Stimulated activated CD4-positive, alpha-beta T cell treated with anti-CD3 and anti-CD28 coated beads, TNF-alpha, amount 100 ng/mL, for 48 hours (primary cell): ENCODE data around the gene C11orf71.

ENCODE experiments used
- DNase-seq, 3 donors: peaks; one replicate each; pipeline ENCODE4 v3.0.0-alpha.2; 2020; ENCODE audit warnings: low read depth in 3 of 3

C11orf71 gene

GRCh38 chr11:114400216-114400914, at the start of gene C11orf71, which contains the start of gene RBM7:
TSS of gene C11orf71 (minus strand) at chr11:114400511. CDS start at chr11:114400331, 180 bp downstream.
TSS of gene RBM7 (plus strand) at chr11:114400666. CDS start at chr11:114400672, 6 bp downstream.
- peak; percentile 94 to 96 (median 96) for DNase-seq

DNA sequence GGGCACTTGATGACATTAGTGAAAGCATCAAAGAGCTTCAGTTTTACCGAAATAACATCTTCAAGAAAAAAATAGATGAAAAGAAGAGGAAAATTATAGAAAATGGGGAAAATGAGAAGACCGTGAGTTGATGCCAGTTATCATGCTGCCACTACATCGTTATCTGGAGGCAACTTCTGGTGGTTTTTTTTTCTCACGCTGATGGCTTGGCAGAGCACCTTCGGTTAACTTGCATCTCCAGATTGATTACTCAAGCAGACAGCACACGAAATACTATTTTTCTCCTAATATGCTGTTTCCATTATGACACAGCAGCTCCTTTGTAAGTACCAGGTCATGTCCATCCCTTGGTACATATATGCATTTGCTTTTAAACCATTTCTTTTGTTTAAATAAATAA, 49.5 kb upstream of the C11orf71 start:
- no peak for DNase-seq

GRCh38 chr11:114448749-114449482, 48.6 kb upstream of the C11orf71 start:
- no peak for DNase-seq

DNA sequence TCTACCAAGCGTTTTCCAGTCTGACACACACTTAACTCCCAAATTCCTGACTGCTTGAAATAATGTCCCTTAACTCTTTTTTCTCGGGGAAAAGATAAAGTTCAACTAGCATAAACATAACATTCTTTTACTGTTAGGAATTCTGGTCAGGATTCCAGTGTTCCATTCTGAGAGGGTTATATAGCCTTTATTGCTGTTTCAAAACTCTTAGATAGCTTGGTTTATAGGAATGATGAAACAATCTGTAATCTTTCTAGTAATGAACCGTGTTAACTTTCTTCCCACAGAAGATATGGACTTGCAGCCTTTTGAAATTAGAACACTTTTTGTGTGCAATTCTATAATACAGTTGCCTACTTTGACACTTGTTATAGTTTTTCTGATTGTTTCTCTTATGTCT, 47.6 kb upstream of the C11orf71 start:
- DNase-seq, result no peak

GRCh38 chr11:114447444-114447843, 47.1 kb upstream of the C11orf71 start:
- no peak for DNase-seq

GRCh38 chr11:114442536-114442935, 42.2 kb upstream of the C11orf71 start:
- no peak for DNase-seq

- DNase-seq, result no peak
These were observed 41.6 kb upstream of the C11orf71 start for GRCh38 chr11:114441921-114442320.

DNA sequence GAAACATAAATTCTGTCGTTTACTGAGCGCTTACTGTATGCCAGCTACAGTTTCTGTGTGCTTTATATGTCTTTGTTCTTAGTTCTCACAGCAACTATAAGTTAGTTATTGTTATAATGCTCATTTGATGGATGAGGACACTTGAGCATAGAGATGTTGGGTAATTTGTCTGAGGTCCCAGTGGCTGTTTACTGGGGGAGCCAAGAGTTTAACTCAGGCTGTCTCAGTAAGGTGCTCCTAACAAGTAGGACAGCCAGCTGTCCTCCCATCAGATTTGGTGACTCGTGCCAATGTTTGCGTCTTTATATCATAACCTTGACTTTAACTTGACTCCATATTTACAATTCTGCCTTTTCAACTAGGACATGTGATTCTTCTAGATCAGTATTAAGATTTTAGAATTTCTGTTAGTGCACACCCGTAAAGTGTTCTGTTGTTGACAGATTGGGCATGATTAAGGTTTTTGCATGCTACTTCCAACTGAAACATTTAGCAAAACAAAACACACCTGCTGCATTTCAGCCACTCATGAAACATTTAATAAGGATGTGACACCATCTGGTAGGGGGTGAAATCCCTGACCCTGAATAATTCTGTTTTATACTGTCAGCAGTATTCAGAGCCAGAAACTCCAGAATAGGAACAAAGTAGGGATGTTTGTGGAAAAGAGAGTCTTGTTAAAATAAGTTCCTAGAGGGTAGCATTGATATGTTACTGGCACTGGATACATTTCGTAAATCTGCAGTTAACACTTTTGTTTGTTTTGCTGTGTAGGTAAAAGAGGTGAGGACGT, 40.9 kb upstream of the C11orf71 start:
- no peak for DNase-seq

DNA sequence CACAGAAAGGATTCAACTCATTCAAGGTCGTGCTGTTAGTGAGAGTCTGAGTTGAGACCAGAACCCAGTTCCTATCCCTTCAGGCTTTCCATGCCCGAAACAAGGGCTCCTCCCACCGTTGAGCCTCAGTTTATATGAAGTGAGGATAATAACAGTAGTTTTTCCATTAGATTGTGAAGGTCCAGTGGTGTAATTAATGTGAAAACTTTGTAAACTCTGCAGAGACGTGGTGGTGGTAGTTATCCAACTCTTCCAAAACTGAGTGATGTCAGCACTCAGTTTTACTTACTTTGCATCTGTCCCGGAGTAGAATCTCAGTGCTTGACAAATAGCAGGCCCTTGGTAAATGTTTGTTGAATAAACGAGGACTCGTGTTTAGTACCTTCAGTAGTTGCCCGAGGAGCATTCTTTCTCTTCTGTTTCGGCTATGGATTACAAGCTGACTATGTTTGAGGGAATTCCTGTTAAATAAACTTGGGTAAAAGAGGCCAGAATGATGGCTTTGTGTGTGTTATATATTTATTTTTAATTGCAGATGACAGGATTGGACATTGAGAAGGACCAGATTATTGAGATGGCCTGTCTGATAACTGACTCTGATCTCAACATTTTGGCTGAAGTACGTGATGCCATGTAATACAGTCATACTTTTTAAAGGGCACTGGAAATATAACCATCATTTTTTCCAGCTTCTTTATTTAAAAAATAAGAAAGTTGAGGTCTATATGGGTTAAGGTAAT, 40.0 kb upstream of the C11orf71 start:
- DNase-seq, result no peak

- peak; percentile 85 to 90 (median 89) for DNase-seq
These were observed 39.2 kb upstream of the C11orf71 start, which contains the start of gene REXO2 for GRCh38 chr11:114439229-114440120. TSS of gene REXO2 (plus strand) at chr11:114439467. CDS start at chr11:114439529, 62 bp downstream.

DNA sequence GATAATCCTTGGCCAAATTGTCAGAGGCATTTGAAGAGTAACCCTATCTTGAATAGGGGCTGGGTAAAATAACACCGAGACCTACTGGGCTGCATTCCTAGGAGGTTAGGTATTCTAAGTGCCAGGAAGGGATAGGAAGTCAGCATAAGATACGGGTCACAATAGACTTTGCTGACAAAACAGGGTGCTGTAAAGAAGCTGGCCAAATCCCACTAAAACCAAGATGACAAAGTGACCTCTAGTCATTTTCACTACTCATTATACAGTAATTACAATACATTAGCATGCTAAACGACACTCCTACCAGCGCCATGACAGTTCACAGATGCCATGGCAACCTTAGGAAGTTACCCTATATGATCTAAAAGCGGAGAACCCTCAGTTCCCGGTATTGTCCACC, 38.0 kb upstream of the C11orf71 start:
- DNase-seq, result no peak

DNA sequence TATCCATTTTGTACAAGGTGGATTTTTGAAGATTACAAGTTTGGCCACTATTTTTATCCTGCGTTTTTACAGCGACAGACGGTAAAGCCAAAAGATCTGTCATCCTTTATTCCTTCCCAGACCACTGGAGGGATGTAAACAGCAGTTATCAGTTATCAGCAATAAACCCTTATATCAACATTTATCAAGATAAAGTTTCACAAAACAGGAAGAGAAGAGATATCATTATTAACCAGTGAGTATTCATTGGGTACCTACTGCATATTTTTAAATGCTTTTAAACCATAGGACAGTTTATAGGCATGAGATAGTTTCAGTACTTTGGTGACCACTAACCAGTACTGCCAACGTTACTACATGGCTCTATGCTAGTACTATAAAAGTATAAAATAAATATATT, 33.1 kb upstream of the C11orf71 start:
- DNase-seq, result no peak

DNA sequence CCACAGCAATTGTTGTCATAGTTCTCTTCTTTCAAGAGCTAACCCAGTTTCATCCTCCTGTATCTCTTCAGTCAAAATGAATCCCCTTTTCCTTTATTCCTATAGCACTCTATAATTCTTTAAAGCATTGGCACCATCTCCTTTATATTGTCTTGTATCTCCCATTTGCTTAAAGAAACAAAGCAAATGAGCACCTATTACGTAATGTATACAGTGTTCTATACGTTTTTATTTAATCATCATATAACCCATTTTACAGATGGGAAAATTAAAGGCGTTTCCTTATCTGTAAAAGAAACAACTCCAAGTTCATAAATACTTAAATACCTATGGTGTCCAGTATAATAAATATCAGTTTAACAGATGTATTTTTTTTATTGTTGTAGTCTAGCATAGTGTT, 32.6 kb upstream of the C11orf71 start:
- no peak for DNase-seq

- DNase-seq, result no peak
These were observed 30.0 kb upstream of the C11orf71 start for GRCh38 chr11:114430290-114430689.

GRCh38 chr11:114426280-114426679, 26.0 kb upstream of the C11orf71 start:
- no peak for DNase-seq

DNA sequence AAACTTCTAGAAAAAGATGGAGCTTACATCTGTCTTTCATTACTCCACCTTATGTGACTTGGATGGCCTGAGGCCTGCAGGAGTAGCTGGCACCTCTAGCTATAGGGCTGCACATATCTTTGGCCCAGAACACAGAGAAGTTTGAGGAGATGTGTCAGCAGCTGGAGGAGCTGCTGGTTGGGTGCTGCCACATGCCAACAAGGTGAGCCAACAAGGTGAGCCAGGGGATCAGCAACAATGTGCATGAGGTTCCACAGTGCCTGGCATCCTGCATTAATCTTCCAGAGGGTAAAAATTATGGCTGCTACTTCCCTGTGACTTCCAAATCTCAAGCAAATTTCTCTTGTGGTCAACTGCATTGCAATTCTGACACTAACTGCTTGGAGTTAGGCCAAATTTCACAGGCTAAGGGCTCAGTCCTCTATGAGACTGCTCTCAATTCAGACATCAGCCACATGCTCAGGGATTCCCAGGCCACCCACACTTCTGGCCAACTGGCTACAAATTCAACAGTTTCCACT, 16.2 kb upstream of the C11orf71 start:
- no peak for DNase-seq

DNA sequence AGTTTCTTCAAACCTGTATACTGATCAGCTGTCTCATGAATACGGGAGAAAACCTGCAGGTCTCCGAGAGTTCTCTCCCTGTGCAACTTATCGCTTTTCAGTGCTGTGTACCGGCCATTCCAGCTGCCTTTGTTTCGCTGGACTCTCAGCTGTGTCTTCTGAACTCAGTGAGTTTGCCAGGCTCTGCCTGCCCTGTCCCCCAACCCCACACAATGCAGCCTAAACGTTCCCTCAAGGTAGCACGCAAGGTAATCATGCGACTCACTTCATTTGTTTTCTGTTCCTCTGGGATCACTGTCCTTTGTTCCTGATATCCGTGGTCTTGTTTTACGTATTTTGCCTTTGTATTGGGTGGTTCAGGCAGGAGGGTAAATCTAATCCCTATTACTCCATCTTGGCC, 13.6 kb upstream of the C11orf71 start:
- DNase-seq, result no peak

- DNase-seq, result no peak
These were observed 12.6 kb upstream of the C11orf71 start for GRCh38 chr11:114412946-114413345.

DNA sequence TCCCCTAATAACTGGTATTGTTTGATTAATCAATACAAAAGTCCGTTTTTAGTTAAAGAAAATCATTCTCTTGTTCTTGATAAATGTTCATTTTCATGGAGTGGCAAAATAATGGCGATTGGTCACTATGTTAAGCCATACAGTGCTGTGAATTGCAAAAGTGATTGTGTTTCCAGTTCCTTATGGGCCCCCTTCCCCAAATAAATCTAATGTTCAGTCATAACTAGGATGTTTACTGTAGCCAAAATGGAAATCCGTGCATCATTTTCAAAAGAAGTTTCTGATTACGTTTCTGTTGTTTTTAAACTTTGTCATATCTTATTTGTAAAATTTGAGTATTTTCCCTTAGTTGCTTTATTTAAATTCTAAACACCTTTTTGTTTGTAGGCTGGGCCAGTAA, 1.0 kb upstream of the C11orf71 start:
- no peak for DNase-seq

DNA sequence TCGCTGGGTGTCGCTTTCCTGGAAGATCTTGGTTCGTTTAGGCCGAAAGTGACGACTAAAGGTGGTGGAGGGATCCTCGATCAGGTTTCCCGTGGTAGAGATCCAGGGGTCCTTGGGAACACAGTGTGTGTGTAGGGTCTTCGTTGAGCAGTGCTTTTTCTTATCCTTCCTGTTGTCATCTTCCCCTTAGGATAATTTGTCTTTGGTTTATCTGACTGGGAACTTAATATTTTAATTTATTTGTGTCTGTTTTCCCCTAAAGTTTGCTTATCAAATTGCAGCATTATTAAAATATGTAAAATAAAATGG, 558 bp upstream of the C11orf71 start:
- no peak for DNase-seq
